Measurements from ENCODE around the gene ZNF311. TPM values are rescaled to one million over a fixed set of nuclear protein-coding genes. Genes with fewer than 3 reads are reported as not detected.

ZNF311 gene
- total RNA-seq, 2 donors from 2014 or later, result 0.27 to 0.35 TPM

DNA sequence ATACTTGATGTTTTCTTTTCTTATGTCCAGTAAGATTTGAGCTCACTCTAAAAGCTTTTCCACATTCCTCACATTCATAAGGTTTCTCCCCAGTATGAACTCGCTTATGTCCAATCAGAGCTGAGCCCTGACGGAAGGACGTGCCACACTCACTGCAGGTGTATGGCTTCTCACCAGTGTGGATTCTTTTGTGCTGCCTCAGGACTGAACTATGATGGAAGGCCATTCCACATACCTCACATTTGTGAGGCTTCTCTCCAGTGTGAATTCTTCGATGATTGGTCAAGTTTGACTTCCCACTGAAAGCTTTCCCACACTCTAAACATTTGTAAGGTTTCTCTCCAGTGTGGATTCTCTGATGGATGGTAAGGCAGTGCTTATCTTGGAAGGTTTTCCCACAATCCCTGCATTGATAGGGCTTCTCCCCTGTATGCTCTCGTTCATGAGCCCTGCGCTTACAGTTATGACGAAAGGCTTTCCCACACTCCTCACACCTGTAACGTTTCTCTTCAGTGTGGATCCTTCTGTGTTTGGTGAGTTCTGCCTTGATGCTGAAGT is 9.9 kb downstream of the ZNF311 start:
- Histone ChIP-seq H3K4me1 (ENCODE audit: control insufficient read depth in 1 of 2, low read depth in 2 of 2) (no peaks in the 10 kb centered on the region), H3K4me3 (no peak overlapping the region), H3K36me3 (no peaks in the 10 kb centered on the region), H3K9me3 (no peaks in the 10 kb centered on the region), H3K27ac (no peak overlapping the region), H3K27me3 (replicated peaks; ENCODE audit: insufficient read depth) (no peaks in the 10 kb centered on the region)
- TF ChIP-seq, protein P1, sequence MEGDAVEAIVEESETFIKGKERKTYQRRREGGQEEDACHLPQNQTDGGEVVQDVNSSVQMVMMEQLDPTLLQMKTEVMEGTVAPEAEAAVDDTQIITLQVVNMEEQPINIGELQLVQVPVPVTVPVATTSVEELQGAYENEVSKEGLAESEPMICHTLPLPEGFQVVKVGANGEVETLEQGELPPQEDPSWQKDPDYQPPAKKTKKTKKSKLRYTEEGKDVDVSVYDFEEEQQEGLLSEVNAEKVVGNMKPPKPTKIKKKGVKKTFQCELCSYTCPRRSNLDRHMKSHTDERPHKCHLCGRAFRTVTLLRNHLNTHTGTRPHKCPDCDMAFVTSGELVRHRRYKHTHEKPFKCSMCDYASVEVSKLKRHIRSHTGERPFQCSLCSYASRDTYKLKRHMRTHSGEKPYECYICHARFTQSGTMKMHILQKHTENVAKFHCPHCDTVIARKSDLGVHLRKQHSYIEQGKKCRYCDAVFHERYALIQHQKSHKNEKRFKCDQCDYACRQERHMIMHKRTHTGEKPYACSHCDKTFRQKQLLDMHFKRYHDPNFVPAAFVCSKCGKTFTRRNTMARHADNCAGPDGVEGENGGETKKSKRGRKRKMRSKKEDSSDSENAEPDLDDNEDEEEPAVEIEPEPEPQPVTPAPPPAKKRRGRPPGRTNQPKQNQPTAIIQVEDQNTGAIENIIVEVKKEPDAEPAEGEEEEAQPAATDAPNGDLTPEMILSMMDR (IDR thresholded peaks at IDR 0.05), result no peak
- no peak for DNase-seq (ENCODE audit: low spot score)
- ATAC-seq (ENCODE audit: insufficient number of reproducible peaks, low FRiP score, low read depth), result no peak

DNA sequence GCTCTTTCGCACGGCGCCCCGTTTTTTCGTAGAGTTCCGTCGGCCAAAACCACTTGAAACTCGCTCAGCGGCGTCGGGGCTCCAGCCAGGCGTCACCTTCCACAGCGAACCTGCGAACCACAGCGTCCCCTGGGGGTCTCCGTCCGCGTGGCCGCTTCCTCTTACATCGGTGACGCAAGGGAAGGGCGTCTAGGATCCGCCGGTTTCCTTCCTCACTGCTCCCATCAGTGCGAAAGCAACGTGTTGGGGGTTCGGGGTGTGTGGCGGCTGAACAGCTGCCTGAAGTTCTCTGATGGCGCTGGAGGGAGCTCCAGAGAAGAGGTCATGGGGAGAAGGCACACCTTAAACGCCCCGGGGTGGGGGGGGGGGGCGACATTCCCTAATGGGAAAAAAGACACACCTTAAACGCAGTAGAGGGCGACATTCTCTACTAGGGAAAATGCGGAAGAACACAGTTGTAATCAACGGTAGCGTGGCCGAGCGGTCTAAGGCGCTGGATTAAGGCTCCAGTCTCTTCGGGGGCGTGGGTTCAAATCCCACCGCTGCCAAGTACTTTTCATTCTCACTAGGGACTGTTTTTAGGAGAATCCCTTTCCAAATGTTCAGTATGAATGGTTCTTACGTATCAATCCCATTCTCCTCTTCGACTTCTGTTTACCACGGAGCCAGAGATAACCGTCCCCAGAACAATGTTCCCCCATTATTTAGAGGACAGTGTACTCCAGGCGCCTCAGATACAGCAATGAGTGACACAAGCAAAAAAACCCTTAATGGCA is 16.4 kb downstream of the ZNF311 start:
- Histone ChIP-seq H3K4me3 (peak overlapping the region; percentile 59), H3K9me3 (no peaks in the 10 kb centered on the region), H3K4me1 (ENCODE audit: control insufficient read depth in 1 of 2, low read depth in 2 of 2) (peaks cover 0 to 4% of the 10 kb centered on the region in 2 donors), H3K27ac (no peak overlapping the region), H3K36me3 (no peaks in the 10 kb centered on the region), H3K27me3 (replicated peaks; ENCODE audit: insufficient read depth) (no peaks in the 10 kb centered on the region)
- TF ChIP-seq, protein P1 (IDR thresholded peaks at IDR 0.05), result no peak
- DNase-seq (ENCODE audit: low spot score) (no peak), ATAC-seq (ENCODE audit: insufficient number of reproducible peaks, low FRiP score, low read depth) (no peak)

DNA sequence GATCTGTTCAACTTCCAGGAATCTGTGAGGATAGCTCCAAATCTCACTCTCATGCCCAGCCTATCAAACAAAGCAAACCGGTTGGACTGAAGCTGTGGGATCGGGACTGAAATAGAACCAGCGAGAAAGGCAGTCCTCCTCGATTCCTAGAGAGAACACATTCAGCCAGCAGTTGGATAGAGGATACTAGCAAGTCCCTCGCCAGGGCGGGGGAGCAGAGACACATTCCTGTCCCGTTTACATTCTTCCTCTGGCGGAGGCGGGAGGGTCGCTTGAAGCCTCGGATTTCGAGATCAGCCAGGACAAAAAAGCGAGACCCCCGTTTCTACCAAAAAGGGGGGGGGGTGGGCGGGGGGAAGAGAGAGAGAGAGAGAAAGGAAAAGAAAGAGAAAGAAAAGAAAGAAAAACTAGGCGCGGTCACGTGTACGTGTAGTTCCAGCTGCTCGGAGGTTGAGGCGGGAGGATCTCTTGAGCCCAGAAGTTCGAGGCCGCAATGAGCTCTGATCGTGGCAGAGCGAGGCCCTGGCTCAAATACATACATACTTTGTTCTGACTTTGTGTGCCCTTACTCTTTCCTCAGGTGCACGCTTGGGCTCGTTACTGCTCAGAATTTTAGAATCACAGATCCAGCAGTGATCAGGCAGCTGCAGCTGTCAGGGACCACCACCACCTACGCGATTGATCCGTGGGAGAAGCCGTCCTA is 19.5 kb downstream of the ZNF311 start:
- H3K9me3 ChIP-seq, result no peaks in the 10 kb centered on the region
- peak overlapping the region; percentile 88 to 89 for H3K27ac ChIP-seq
- peak overlapping the region; percentile 73 for H3K4me3 ChIP-seq
- ATAC-seq (ENCODE audit: insufficient number of reproducible peaks, low FRiP score, low read depth) (peak; percentile 72), DNase-seq (ENCODE audit: low spot score) (peak; percentile 66)
- no peaks in the 10 kb centered on the region for H3K36me3 ChIP-seq
- TF ChIP-seq, protein P1 (IDR thresholded peaks at IDR 0.05), result no peak
- peaks cover 0 to 10% of the 10 kb centered on the region in 2 donors for H3K4me1 ChIP-seq (ENCODE audit: control insufficient read depth in 1 of 2, low read depth in 2 of 2)
- no peaks in the 10 kb centered on the region for H3K27me3 ChIP-seq (replicated peaks; ENCODE audit: insufficient read depth)

DNA sequence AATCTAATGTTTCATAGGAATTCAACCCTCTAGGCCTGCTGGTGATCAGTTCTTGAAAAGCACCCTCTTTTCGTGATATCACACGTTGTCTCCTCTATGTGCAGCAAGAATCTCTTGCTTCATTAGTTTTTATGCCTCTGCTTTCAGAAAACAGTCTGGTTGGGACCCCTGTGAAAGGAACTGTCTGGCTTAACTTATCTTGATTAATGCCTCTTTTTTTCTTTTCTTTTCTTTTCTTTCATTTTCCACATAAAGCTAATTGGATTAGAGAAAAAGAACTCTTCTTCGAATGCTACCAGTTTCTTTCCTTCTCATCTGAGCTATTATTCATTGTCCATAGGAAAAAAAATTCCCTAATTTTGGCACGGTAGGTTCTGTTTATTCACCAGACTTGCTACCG is 21.3 kb downstream of the ZNF311 start:
- H3K36me3 ChIP-seq, result no peaks in the 10 kb centered on the region
- H3K4me1 ChIP-seq (ENCODE audit: control insufficient read depth in 1 of 2, low read depth in 2 of 2), result peaks cover 0 to 14% of the 10 kb centered on the region in 2 donors
- no peaks in the 10 kb centered on the region for H3K27me3 ChIP-seq (replicated peaks; ENCODE audit: insufficient read depth)
- H3K27ac ChIP-seq, result no peak overlapping the region
- ATAC-seq (ENCODE audit: insufficient number of reproducible peaks, low FRiP score, low read depth), result no peak
- DNase-seq (ENCODE audit: low spot score), result no peak
- TF ChIP-seq, protein P1 (IDR thresholded peaks at IDR 0.05), result no peak
- H3K9me3 ChIP-seq, result no peaks in the 10 kb centered on the region
- H3K4me3 ChIP-seq, result no peak overlapping the region
